ENCODE data around the gene KEL.

KEL gene

GRCh38 chr7:142962991-142963390, 828 bp upstream of the KEL start:
- in situ Hi-C loops (cut with MboI; ENCODE audit: low sequenced_read_pairs): loop anchor here (25.0 kb wide), 2 partner anchors 101 to 326 kb away; partner anchors contain the start of gene EPHB6

GRCh38 chr7:142961595-142961972, 579 bp downstream of the KEL start:
- in situ Hi-C loops (cut with MboI; ENCODE audit: low sequenced_read_pairs): loop anchor here (25.0 kb wide), 2 partner anchors 99 to 324 kb away; partner anchors contain the start of gene EPHB6

GRCh38 chr7:142960955-142961512, 1.1 kb downstream of the KEL start:
- in situ Hi-C loops (cut with MboI; ENCODE audit: low sequenced_read_pairs): loop anchor here (25.0 kb wide), 2 partner anchors 99 to 324 kb away; partner anchors contain the start of gene EPHB6

GRCh38 chr7:142959202-142959601, 3.0 kb downstream of the KEL start:
- in situ Hi-C loops (cut with MboI; ENCODE audit: low sequenced_read_pairs): loop anchor here (25.0 kb wide), 2 partner anchors 97 to 322 kb away; partner anchors contain the start of gene EPHB6

GRCh38 chr7:142957723-142958122, 4.4 kb downstream of the KEL start:
- in situ Hi-C loops (cut with MboI; ENCODE audit: low sequenced_read_pairs): loop anchor here (25.0 kb wide), 2 partner anchors 95 to 320 kb away; partner anchors contain the start of gene EPHB6

- in situ Hi-C loops (cut with MboI; ENCODE audit: low sequenced_read_pairs): loop anchor here (25.0 kb wide), 2 partner anchors 95 to 320 kb away; partner anchors contain the start of gene EPHB6
Observed at GRCh38 chr7:142956951-142957623, 5.1 kb downstream of the KEL start.

GRCh38 chr7:142954680-142955268, 7.4 kb downstream of the KEL start:
- in situ Hi-C loops (cut with MboI; ENCODE audit: low sequenced_read_pairs): loop anchor here (25.0 kb wide), 2 partner anchors 92 to 317 kb away; partner anchors contain the start of gene EPHB6

GRCh38 chr7:142950235-142950634, 11.9 kb downstream of the KEL start:
- in situ Hi-C loops (cut with MboI; ENCODE audit: low sequenced_read_pairs): loop anchor here (25.0 kb wide), 2 partner anchors 88 to 313 kb away; partner anchors contain the start of gene EPHB6

GRCh38 chr7:142948603-142949002, 13.6 kb downstream of the KEL start:
- in situ Hi-C loops (cut with MboI; ENCODE audit: low sequenced_read_pairs): no loop called here

GRCh38 chr7:142945001-142945400, 17.2 kb downstream of the KEL start:
- in situ Hi-C loops (cut with MboI; ENCODE audit: low sequenced_read_pairs): no loop called here

GRCh38 chr7:142943706-142944268, 18.4 kb downstream of the KEL start:
- in situ Hi-C loops (cut with MboI; ENCODE audit: low sequenced_read_pairs): no loop called here

GRCh38 chr7:142942746-142943145, 19.4 kb downstream of the KEL start:
- in situ Hi-C loops (cut with MboI; ENCODE audit: low sequenced_read_pairs): no loop called here

GRCh38 chr7:142941541-142941940, 20.6 kb downstream of the KEL start:
- in situ Hi-C loops (cut with MboI; ENCODE audit: low sequenced_read_pairs): no loop called here

GRCh38 chr7:142940966-142941535, 21.1 kb downstream of the KEL start:
- in situ Hi-C loops (cut with MboI; ENCODE audit: low sequenced_read_pairs): no loop called here

GRCh38 chr7:142939226-142939910, 22.8 kb downstream of the KEL start, which contains the start of gene LLCFC1:
Gene LLCFC1 (plus strand): TSS chr7:142939484. CDS start chr7:142939622, 138 bp downstream.
- in situ Hi-C loops (cut with MboI; ENCODE audit: low sequenced_read_pairs): no loop called here

- in situ Hi-C loops (cut with MboI; ENCODE audit: low sequenced_read_pairs): no loop called here
Observed at GRCh38 chr7:142938611-142939010, 23.6 kb downstream of the KEL start.

GRCh38 chr7:142935941-142936565, 26.1 kb downstream of the KEL start:
- in situ Hi-C loops (cut with MboI; ENCODE audit: low sequenced_read_pairs): no loop called here

GRCh38 chr7:142934056-142934455, 28.1 kb downstream of the KEL start:
- in situ Hi-C loops (cut with MboI; ENCODE audit: low sequenced_read_pairs): no loop called here

GRCh38 chr7:142933624-142934023, 28.5 kb downstream of the KEL start, which contains the start of gene TRPV5:
Gene TRPV5 (minus strand): TSS chr7:142933746. CDS start chr7:142933459, 287 bp downstream.
- in situ Hi-C loops (cut with MboI; ENCODE audit: low sequenced_read_pairs): no loop called here

- in situ Hi-C loops (cut with MboI; ENCODE audit: low sequenced_read_pairs): no loop called here
Observed at GRCh38 chr7:142933092-142933475, 29.1 kb downstream of the KEL start.
